ENCODE results near the gene ITPR1. TPM values are rescaled to one million over a fixed set of nuclear protein-coding genes. Genes with fewer than 3 reads are reported as not detected.

Gene ITPR1
- total and polyA plus RNA-seq, 4 experiments from 2014 or later: 6.1 to 72.8 (median 44.2) TPM

DNA sequence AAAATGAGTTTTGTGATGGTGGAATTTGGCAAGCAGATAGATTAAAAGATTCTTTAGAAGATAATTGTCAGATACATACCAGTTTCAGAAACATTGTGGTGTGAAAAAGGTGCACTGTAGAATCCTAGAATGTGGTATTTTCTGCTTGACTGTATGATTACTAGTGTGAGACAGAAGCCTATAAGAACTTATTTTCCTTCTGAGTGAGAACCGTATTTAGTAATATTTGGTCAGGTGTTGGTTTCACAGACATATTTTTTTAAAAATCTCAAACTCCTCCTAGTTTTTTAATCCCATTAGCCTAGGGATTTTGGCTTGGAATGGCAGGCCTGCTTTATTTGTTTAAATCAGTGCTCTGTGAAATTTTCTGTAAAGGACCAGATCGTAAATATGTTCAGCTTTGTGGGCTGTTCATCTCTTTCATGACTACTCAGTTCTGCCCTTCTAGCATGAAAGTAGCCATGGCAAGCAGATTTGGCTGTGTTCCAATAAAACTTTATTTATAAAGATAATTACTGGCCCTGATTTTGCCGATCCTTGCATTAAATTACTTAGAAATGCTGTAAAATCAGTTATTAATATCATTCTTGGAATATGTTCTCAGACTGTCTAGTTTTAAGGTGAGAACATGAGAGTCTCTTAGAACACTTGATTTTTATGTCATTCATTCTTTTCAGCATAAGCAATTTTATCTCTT lies 205.1 kb downstream of the ITPR1 start:
- no peaks in the 10 kb centered on the region for H3K4me1 ChIP-seq (ENCODE audit: insufficient read depth, low read length)
- H3K9me3 ChIP-seq (ENCODE audit: control insufficient read depth in 1 of 2, low read length in 2 of 2): no peaks in the 10 kb centered on the region
- no peaks in the 10 kb centered on the region for H3K27me3 Mint-ChIP-seq
- ChIA-PET CTCF (ENCODE audit: partially characterized antibody) (no interaction called here), POLR2A (ENCODE audit: partially characterized antibody) (no interaction called here)
- H3K9me3 Mint-ChIP-seq: no peaks in the 10 kb centered on the region
- peaks cover 58 to 77% of the 10 kb centered on the region in 2 donors for H3K36me3 Mint-ChIP-seq
- peaks cover 0 to 1% (median 0%) of the 10 kb centered on the region in 4 donors for H3K4me1 Mint-ChIP-seq
- DNase-seq: no peak
- no peaks in the 10 kb centered on the region for H3K27me3 ChIP-seq (ENCODE audit: insufficient read depth, low read length)
- no peak overlapping the region for H3K27ac ChIP-seq (ENCODE audit: low read depth, low read length)
- H3K4me3 Mint-ChIP-seq: no peak overlapping the region
- H3K4me3 ChIP-seq (ENCODE audit: low read length in 2 of 2): no peak overlapping the region
- intact Hi-C loops (cut with micrococcal nuclease): no loop called here
- H3K27ac Mint-ChIP-seq: no peak overlapping the region
- peaks cover 31% of the 10 kb centered on the region for H3K36me3 ChIP-seq (ENCODE audit: insufficient read depth, low read length)

- H3K27ac Mint-ChIP-seq: peak overlapping the region in 2 of 7 donors; percentile 27 to 48
- H3K4me3 ChIP-seq (ENCODE audit: low read length in 2 of 2): no peak overlapping the region
- no peak overlapping the region for H3K4me3 Mint-ChIP-seq
- no peaks in the 10 kb centered on the region for H3K9me3 Mint-ChIP-seq
- no peaks in the 10 kb centered on the region for H3K4me1 Mint-ChIP-seq
- DNase-seq: no peak
- peaks cover 63 to 79% of the 10 kb centered on the region in 2 donors for H3K36me3 Mint-ChIP-seq
- peaks cover 48% of the 10 kb centered on the region for H3K36me3 ChIP-seq (ENCODE audit: insufficient read depth, low read length)
- intact Hi-C loops (cut with micrococcal nuclease): no loop called here
- no peaks in the 10 kb centered on the region for H3K27me3 ChIP-seq (ENCODE audit: insufficient read depth, low read length)
- ChIA-PET CTCF (ENCODE audit: partially characterized antibody) (interaction anchor here (1.7 kb wide), 1 partner anchor 8 kb away, joined by 10 read pairs; no protein-coding TSS in a partner anchor), POLR2A (ENCODE audit: partially characterized antibody) (no interaction called here)
- no peaks in the 10 kb centered on the region for H3K4me1 ChIP-seq (ENCODE audit: insufficient read depth, low read length)
- no peaks in the 10 kb centered on the region for H3K27me3 Mint-ChIP-seq
- no peak overlapping the region for H3K27ac ChIP-seq (ENCODE audit: low read depth, low read length)
- H3K9me3 ChIP-seq (ENCODE audit: control insufficient read depth in 1 of 2, low read length in 2 of 2): no peaks in the 10 kb centered on the region
Measured at GRCh38 chr3:4703054-4703480, 209.9 kb downstream of the ITPR1 start.

- H3K36me3 Mint-ChIP-seq: peaks cover 63 to 82% of the 10 kb centered on the region in 2 donors
- H3K9me3 Mint-ChIP-seq: no peaks in the 10 kb centered on the region
- no peaks in the 10 kb centered on the region for H3K4me1 ChIP-seq (ENCODE audit: insufficient read depth, low read length)
- H3K4me3 ChIP-seq (ENCODE audit: low read length in 2 of 2): no peak overlapping the region
- intact Hi-C loops (cut with micrococcal nuclease): no loop called here
- H3K9me3 ChIP-seq (ENCODE audit: control insufficient read depth in 1 of 2, low read length in 2 of 2): no peaks in the 10 kb centered on the region
- no peaks in the 10 kb centered on the region for H3K4me1 Mint-ChIP-seq
- H3K27ac Mint-ChIP-seq: no peak overlapping the region
- ChIA-PET CTCF (ENCODE audit: partially characterized antibody) (no interaction called here), POLR2A (ENCODE audit: partially characterized antibody) (interaction anchor here (0.6 kb wide), 1 partner anchor 725 kb away, joined by 4 read pairs; no protein-coding TSS in a partner anchor)
- H3K27me3 Mint-ChIP-seq: no peaks in the 10 kb centered on the region
- peaks cover 47% of the 10 kb centered on the region for H3K36me3 ChIP-seq (ENCODE audit: insufficient read depth, low read length)
- H3K4me3 Mint-ChIP-seq: no peak overlapping the region
- no peaks in the 10 kb centered on the region for H3K27me3 ChIP-seq (ENCODE audit: insufficient read depth, low read length)
- H3K27ac ChIP-seq (ENCODE audit: low read depth, low read length): no peak overlapping the region
- DNase-seq: no peak
Measured at GRCh38 chr3:4704552-4704951, 211.4 kb downstream of the ITPR1 start.

GRCh38 chr3:4707324-4707723 lies 214.2 kb downstream of the ITPR1 start:
- no peaks in the 10 kb centered on the region for H3K27me3 ChIP-seq (ENCODE audit: insufficient read depth, low read length)
- H3K27ac Mint-ChIP-seq: peak overlapping the region in 3 of 7 donors; percentile 51 to 68 (median 64)
- H3K27me3 Mint-ChIP-seq: no peaks in the 10 kb centered on the region
- CTCF ChIA-PET (ENCODE audit: partially characterized antibody): no interaction called here
- peaks cover 31% of the 10 kb centered on the region for H3K36me3 ChIP-seq (ENCODE audit: insufficient read depth, low read length)
- H3K4me1 ChIP-seq (ENCODE audit: insufficient read depth, low read length): no peaks in the 10 kb centered on the region
- H3K4me1 Mint-ChIP-seq: peaks cover 0 to 5% (median under 1%) of the 10 kb centered on the region in 4 donors
- POLR2A ChIA-PET (ENCODE audit: partially characterized antibody): no interaction called here
- intact Hi-C loops (cut with micrococcal nuclease): no loop called here
- no peak overlapping the region for H3K4me3 ChIP-seq (ENCODE audit: low read length in 2 of 2)
- H3K9me3 Mint-ChIP-seq: no peaks in the 10 kb centered on the region
- no peaks in the 10 kb centered on the region for H3K9me3 ChIP-seq (ENCODE audit: control insufficient read depth in 1 of 2, low read length in 2 of 2)
- no peak overlapping the region for H3K27ac ChIP-seq (ENCODE audit: low read depth, low read length)
- DNase-seq: no peak
- H3K36me3 Mint-ChIP-seq: peaks cover 48 to 78% of the 10 kb centered on the region in 2 donors
- no peak overlapping the region for H3K4me3 Mint-ChIP-seq

GRCh38 chr3:4708230-4708629 lies 215.1 kb downstream of the ITPR1 start:
- Mint-ChIP-seq H3K36me3 (peaks cover 43 to 77% of the 10 kb centered on the region in 2 donors), H3K27me3 (no peaks in the 10 kb centered on the region), H3K9me3 (no peaks in the 10 kb centered on the region), H3K4me3 (no peak overlapping the region), H3K27ac (no peak overlapping the region), H3K4me1 (peaks cover 0 to 5% (median under 1%) of the 10 kb centered on the region in 4 donors)
- Histone ChIP-seq H3K4me3 (ENCODE audit: low read length in 2 of 2) (no peak overlapping the region), H3K9me3 (ENCODE audit: control insufficient read depth in 1 of 2, low read length in 2 of 2) (no peaks in the 10 kb centered on the region), H3K36me3 (ENCODE audit: insufficient read depth, low read length) (peaks cover 29% of the 10 kb centered on the region), H3K27ac (ENCODE audit: low read depth, low read length) (no peak overlapping the region), H3K27me3 (ENCODE audit: insufficient read depth, low read length) (no peaks in the 10 kb centered on the region), H3K4me1 (ENCODE audit: insufficient read depth, low read length) (no peaks in the 10 kb centered on the region)
- intact Hi-C loops (cut with micrococcal nuclease): no loop called here
- ChIA-PET POLR2A (ENCODE audit: partially characterized antibody) (no interaction called here), CTCF (ENCODE audit: partially characterized antibody) (no interaction called here)
- no peak for DNase-seq

DNA sequence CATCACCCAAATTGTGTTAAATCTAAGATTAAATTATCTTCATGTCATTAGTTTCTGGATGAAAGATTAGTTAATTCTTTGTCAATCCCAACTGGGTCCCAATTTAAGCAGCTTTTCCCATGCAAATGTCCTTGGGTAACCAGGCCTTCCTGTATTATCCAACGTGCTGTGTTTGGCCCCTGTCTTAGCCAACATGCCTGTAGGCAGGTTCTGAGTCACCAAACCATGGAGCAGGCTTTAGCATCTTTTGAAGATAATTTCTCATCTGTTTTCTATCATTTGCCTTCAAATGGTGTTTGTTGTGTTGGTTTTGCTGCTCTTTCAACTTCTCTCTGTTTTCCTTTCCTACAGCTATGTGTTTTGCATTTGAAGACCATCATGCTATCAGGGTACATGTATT lies 216.2 kb downstream of the ITPR1 start:
- POLR2A ChIA-PET (ENCODE audit: partially characterized antibody): no interaction called here

DNA sequence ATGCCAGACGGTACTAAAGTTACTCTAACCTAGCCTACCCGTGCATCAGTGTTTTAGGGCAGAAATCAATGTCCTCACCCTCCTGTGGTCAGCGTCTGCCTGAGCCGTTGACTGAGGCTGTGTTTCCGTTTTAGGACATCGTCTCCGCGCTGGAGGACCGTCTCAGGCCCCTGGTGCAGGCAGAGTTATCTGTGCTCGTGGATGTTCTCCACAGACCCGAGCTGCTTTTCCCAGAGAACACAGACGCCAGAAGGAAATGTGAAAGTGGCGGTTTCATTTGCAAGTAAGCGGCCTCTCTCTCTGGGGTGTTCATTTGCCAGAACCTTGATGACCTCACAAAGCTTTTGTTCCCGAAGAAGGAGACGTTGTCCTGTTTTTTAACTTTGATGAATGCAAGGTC lies 217.0 kb downstream of the ITPR1 start:
- Histone ChIP-seq H3K27me3 (ENCODE audit: insufficient read depth, low read length) (no peaks in the 10 kb centered on the region), H3K4me1 (ENCODE audit: insufficient read depth, low read length) (no peaks in the 10 kb centered on the region), H3K9me3 (ENCODE audit: control insufficient read depth in 1 of 2, low read length in 2 of 2) (no peaks in the 10 kb centered on the region), H3K27ac (ENCODE audit: low read depth, low read length) (no peak overlapping the region), H3K4me3 (ENCODE audit: low read length in 2 of 2) (no peak overlapping the region), H3K36me3 (ENCODE audit: insufficient read depth, low read length) (peaks cover 22% of the 10 kb centered on the region)
- ChIA-PET POLR2A (ENCODE audit: partially characterized antibody) (interaction anchor here (0.7 to 2.1 kb wide), 2 partner anchors 269 to 317 kb away, joined by 3 to 5 read pairs; partner anchors contain the start of gene BHLHE40), CTCF (ENCODE audit: partially characterized antibody) (interaction anchor here (0.9 to 6.7 kb wide), 12 partner anchors 11 to 359 kb away, joined by 3 to 306 read pairs (median 16); partner anchors contain the start of gene BHLHE40)
- DNase-seq: no peak
- Mint-ChIP-seq H3K36me3 (peaks cover 47 to 79% of the 10 kb centered on the region in 2 donors), H3K27me3 (no peaks in the 10 kb centered on the region), H3K27ac (no peak overlapping the region), H3K4me1 (peaks cover 0 to 5% (median under 1%) of the 10 kb centered on the region in 4 donors), H3K4me3 (no peak overlapping the region), H3K9me3 (no peaks in the 10 kb centered on the region)
- intact Hi-C loops (cut with micrococcal nuclease): loop anchor here (5.0 kb wide), 1 partner anchor 112 kb away; no protein-coding TSS in a partner anchor

More for the DNA sequence above, 216.2 kb downstream of the ITPR1 start:
- H3K9me3 ChIP-seq (ENCODE audit: control insufficient read depth in 1 of 2, low read length in 2 of 2): no peaks in the 10 kb centered on the region
- no peak overlapping the region for H3K27ac ChIP-seq (ENCODE audit: low read depth, low read length)
- CTCF ChIA-PET (ENCODE audit: partially characterized antibody): interaction anchor here (0.9 to 6.7 kb wide), 7 partner anchors 12 to 346 kb away, joined by 3 to 306 read pairs (median 6); no protein-coding TSS in a partner anchor
- Mint-ChIP-seq H3K4me1 (peaks cover 0 to 5% (median under 1%) of the 10 kb centered on the region in 4 donors), H3K36me3 (peaks cover 44 to 79% of the 10 kb centered on the region in 2 donors), H3K9me3 (no peaks in the 10 kb centered on the region), H3K27ac (no peak overlapping the region), H3K27me3 (no peaks in the 10 kb centered on the region), H3K4me3 (no peak overlapping the region)
- H3K4me3 ChIP-seq (ENCODE audit: low read length in 2 of 2): no peak overlapping the region
- no peaks in the 10 kb centered on the region for H3K4me1 ChIP-seq (ENCODE audit: insufficient read depth, low read length)
- H3K36me3 ChIP-seq (ENCODE audit: insufficient read depth, low read length): peaks cover 22% of the 10 kb centered on the region
- no peaks in the 10 kb centered on the region for H3K27me3 ChIP-seq (ENCODE audit: insufficient read depth, low read length)
- intact Hi-C loops (cut with micrococcal nuclease): no loop called here
- DNase-seq: no peak
